HepG2 (cell line): ENCODE measurements around the gene RAPSN. TPM values are rescaled to one million over a fixed set of nuclear protein-coding genes. Genes with fewer than 3 reads are reported as not detected.

Experiments
- ATAC-seq: fragments of 200-7000 bp; cut with Tn5 transposase; 3 replicates; pipeline ENCODE4 v1.9.1; 2020; ENCODE audit warnings: mild to moderate bottlenecking, moderate library complexity
- BruUV-seq: library from RNA; stranded (reverse); fragments of 400-500 nt; replicated peaks from 2 replicates; lab custom pipeline; 2021; lab: Mats Ljungman, UMichigan
- CTCF ChIA-PET: fragments of 300-600 bp; formaldehyde crosslinking; extraction: SDS; loops from one replicate; lab custom pipeline; 2021; ENCODE audit warnings: low total read pairs, inconsistent platforms, low intra/inter-chr PET ratio; lab: Yijun Ruan, JAX
- POLR2A ChIA-PET: fragments of 350-600 bp; sonication (Branson Sonifier 250); formaldehyde crosslinking; loops from one replicate; lab custom pipeline; 2020; ENCODE audit warnings: antibody characterized with exemption, inconsistent platforms; lab: Yijun Ruan, JAX
- DNase-seq: peaks from one replicate; pipeline ENCODE4 v3.0.0-alpha.2; 2015; ENCODE audit warnings: low spot score
- FAIRE-seq: peaks from 3 replicates; lab custom pipeline; 2011; peaks lifted over from hg19 to GRCh38; lab: Jason Lieb, UNC
- H2AFZ ChIP-seq: one replicate; pipeline ENCODE4 v1.6.1; 2011; ENCODE audit warnings: low read length, inconsistent platforms
- H3K27ac ChIP-seq: fragments of 300-600 bp; 3 replicates; pipeline ENCODE4 v1.8.0; 2011; ENCODE audit warnings: mixed run types, mild to moderate bottlenecking, mixed read lengths, low read length, inconsistent platforms; ENCODE audit not compliant: insufficient read depth; ENCODE audit errors: extremely low read length
- H3K27me3 ChIP-seq, 2 experiments: fragments of 200-600 bp in 1 of 2; 2 replicates in 1 of 2; 3 replicates in 1 of 2; pipeline versions ENCODE4 v1.6.0 to v1.8.0; 2011; ENCODE audit warnings: low read length in 2 of 2, mild to moderate bottlenecking in 2 of 2, moderate library complexity in 2 of 2, inconsistent platforms in 1 of 2; ENCODE audit not compliant: insufficient read depth in 2 of 2, control insufficient read depth in 1 of 2
- H3K36me3 ChIP-seq, 2 experiments: fragments of 200-600 bp in 1 of 2; replicated peaks in 1 of 2; 2 replicates in 1 of 2; 3 replicates in 1 of 2; pipeline versions ENCODE4 v1.5.1 to v1.8.0; 2011; ENCODE audit warnings: low read length in 2 of 2, inconsistent platforms in 1 of 2; ENCODE audit not compliant: insufficient read depth in 2 of 2, control insufficient read depth in 1 of 2
- H3K4me1 ChIP-seq: 2 replicates; pipeline ENCODE4 v1.5.1; 2012; ENCODE audit warnings: low read length, inconsistent platforms; ENCODE audit not compliant: insufficient read depth
- H3K4me2 ChIP-seq: 2 replicates; pipeline ENCODE4 v1.6.0; 2011; ENCODE audit warnings: low read depth, low read length, inconsistent platforms
- H3K4me3 ChIP-seq, 3 experiments: fragments of 200-600 bp in 1 of 3; sonication (generic), shearing (Covaris generic) in 1 of 3; replicated peaks in 1 of 3; 2 replicates each; pipeline ENCODE4 v1.5.1; 2011 to 2016; ENCODE audit warnings: low read length in 3 of 3, inconsistent platforms in 2 of 3, low read depth in 2 of 3, mild to moderate bottlenecking in 2 of 3, control low read depth in 1 of 3, mixed read lengths in 1 of 3; ENCODE audit not compliant: insufficient read depth in 1 of 3
- H3K79me2 ChIP-seq: one replicate; pipeline ENCODE4 v1.6.1; 2011; ENCODE audit warnings: low read length, inconsistent platforms; ENCODE audit not compliant: insufficient read depth
- H3K9ac ChIP-seq: 2 replicates; pipeline ENCODE4 v1.6.0; 2011; ENCODE audit warnings: mild to moderate bottlenecking, low read depth, low read length, inconsistent platforms; ENCODE audit not compliant: insufficient read depth
- H3K9me3 ChIP-seq: 2 replicates; pipeline ENCODE4 v1.5.1; 2012; ENCODE audit warnings: mild to moderate bottlenecking, low read length
- H4K20me1 ChIP-seq: 2 replicates; pipeline ENCODE4 v1.6.0; 2011; ENCODE audit warnings: inconsistent platforms, mild to moderate bottlenecking, low read length, moderate library complexity; ENCODE audit not compliant: insufficient read depth
- BORCS8-MEF2B ChIP-seq: sonication (generic); formaldehyde crosslinking; IDR thresholded peaks from 2 replicates; pipeline ENCODE4 v1.8.0; 2022; ENCODE audit warnings: mild to moderate bottlenecking, missing genetic modification reagents
- DNMT1 ChIP-seq: sonication (generic); formaldehyde crosslinking; IDR thresholded peaks from 2 replicates; pipeline ENCODE4 v1.5.1; 2020; ENCODE audit warnings: mild to moderate bottlenecking, missing genetic modification reagents
- RBFOX2 ChIP-seq: fragments of 200-400 bp; formaldehyde crosslinking; IDR thresholded peaks from 2 replicates; pipeline ENCODE4 v1.6.1; 2017; ENCODE audit warnings: low read depth, mild to moderate bottlenecking, low read length
- TEF ChIP-seq: sonication (generic); formaldehyde crosslinking; IDR thresholded peaks from 2 replicates; pipeline ENCODE4 v1.5.0; 2020; ENCODE audit warnings: missing genetic modification reagents
- ZBTB33 ChIP-seq: sonication (generic); formaldehyde crosslinking; IDR thresholded peaks from 2 replicates; pipeline ENCODE4 v1.4.0; 2020; ENCODE audit warnings: missing genetic modification reagents
- ZNF430 ChIP-seq: sonication (generic); formaldehyde crosslinking; IDR thresholded peaks from 2 replicates; pipeline ENCODE4 v1.9.0; 2021; ENCODE audit warnings: mild to moderate bottlenecking, missing genetic modification reagents
- ZNF772 ChIP-seq: sonication (generic); formaldehyde crosslinking; IDR thresholded peaks from 2 replicates; pipeline ENCODE4 v1.5.0; 2020; ENCODE audit warnings: mild to moderate bottlenecking, missing genetic modification reagents
- WGBS: methylation state at CpG from one replicate; pipeline ENCODE4 v1.1.6; 2017; ENCODE audit warnings: low lambda C conversion rate; 5-methylcytosine and 5-hydroxymethylcytosine counted together
- in situ Hi-C: cut with HindIII; loops from 2 replicates; pipeline ENCODE4 v1.10.0; 2017; ENCODE audit warnings: low pct_unique_long_range_greater_than_20kb; ENCODE audit not compliant: extremely low pct_ligation_motif_present
- intact Hi-C: fragments of 100-400 bp; cut with micrococcal nuclease; formaldehyde crosslinking; loops from one replicate; pipeline ENCODE4 v1.10.0; 2022; ENCODE audit not compliant: unreplicated experiment
- polyA plus RNA-seq, 8 experiments: library from polyadenylated mRNA; depleted of rRNA in 3 of 8; stranded (reverse) in 7 of 8; unstranded in 1 of 8; fragments of >200 nt; fragmentation: Illumina TruSeq in 4 of 8; extraction: Trizol in 4 of 8; gene quantifications; 2 replicates each; pipeline versions ENCODE4 v1.2.1 to v1.2.3, GENCODE V29; 2011 to 2016; ENCODE audit warnings: low read depth in 4 of 8, missing spikeins in 1 of 8, mixed read lengths in 1 of 8; ENCODE audit not compliant: insufficient read depth in 1 of 8
- total RNA-seq, 5 experiments: library from RNA; depleted of rRNA; stranded (reverse); fragments of >200 nt; fragmentation: Illumina TruSeq; extraction: Trizol; gene quantifications; 2 replicates each; pipeline ENCODE4 v1.2.3, GENCODE V29; 2016; ENCODE audit warnings: low read depth in 1 of 5

RAPSN gene
- total and polyA plus RNA-seq, 2 of the 13 experiments (the other 11 are each of a cell fraction or from before 2014, with no cell fraction given) = 0.15 to 1.2 TPM

GRCh38 chr11:47414685-47415070 is 34.3 kb downstream of the RAPSN start:
- in situ Hi-C loops = no loop called here
- Histone ChIP-seq H3K4me3 (no peak overlapping the region), H3K4me1 (peaks cover 7% of the 10 kb centered on the region), H4K20me1 (no peaks in the 10 kb centered on the region), H3K79me2 (no peaks in the 10 kb centered on the region), H3K9ac (no peak overlapping the region), H3K9me3 (no peaks in the 10 kb centered on the region), H3K4me2 (no peak overlapping the region), H3K27ac (no peak overlapping the region), H3K27me3 (no peaks in the 10 kb centered on the region), H3K36me3 (peaks cover 19 to 21% of the 10 kb centered on the region in 2 experiments; a peak in 4 of 5 replicates), H2AFZ (no peak overlapping the region)
- DNase-seq (no peak), ATAC-seq (peak; percentile 1), FAIRE-seq (no peak)
- no TSS peak for BruUV-seq
- TF ChIP-seq TEF (CRISPR knock-in tag) (no peak), ZNF772 (CRISPR knock-in tag) (no peak), DNMT1 (CRISPR knock-in tag) (no peak), ZBTB33 (no peak), RBFOX2 (peak; percentile 34; the same call in 1 of the 2 replicates), BORCS8-MEF2B (CRISPR knock-in tag) (no peak), ZNF430 (CRISPR knock-in tag) (no peak)
- ChIA-PET POLR2A (interaction anchor here (0.7 kb wide), 1 partner anchor 23 kb away, joined by 5 read pairs; no protein-coding TSS in a partner anchor), CTCF (no interaction called here)
- WGBS = 93% methylated on average over 3 of the region's 19 CpGs
- intact Hi-C loops = no loop called here
